GM12864 (cell line): ENCODE data around the gene KCTD15.

ENCODE experiments used
- DNase-seq: peaks from one replicate; pipeline ENCODE4 v3.0.0-alpha.2; 2011; ENCODE audit warnings: low read depth
- H3K4me3 ChIP-seq: 2 replicates; pipeline ENCODE4 v1.5.1; 2011; ENCODE audit warnings: mild to moderate bottlenecking, low read depth, low read length, control low read depth
- TF ChIP-seq, protein P1 (sequence below): IDR thresholded peaks from 2 replicates; pipeline ENCODE4 v1.5.1; 2011; ENCODE audit warnings: low read depth, mild to moderate bottlenecking, moderate library complexity, low read length, control low read depth, inconsistent platforms; ENCODE audit errors: missing control alignments

The KCTD15 gene

GRCh38 chr19:33864311-33864850 is 67.7 kb downstream of the KCTD15 start:
- TF ChIP-seq, protein P1, sequence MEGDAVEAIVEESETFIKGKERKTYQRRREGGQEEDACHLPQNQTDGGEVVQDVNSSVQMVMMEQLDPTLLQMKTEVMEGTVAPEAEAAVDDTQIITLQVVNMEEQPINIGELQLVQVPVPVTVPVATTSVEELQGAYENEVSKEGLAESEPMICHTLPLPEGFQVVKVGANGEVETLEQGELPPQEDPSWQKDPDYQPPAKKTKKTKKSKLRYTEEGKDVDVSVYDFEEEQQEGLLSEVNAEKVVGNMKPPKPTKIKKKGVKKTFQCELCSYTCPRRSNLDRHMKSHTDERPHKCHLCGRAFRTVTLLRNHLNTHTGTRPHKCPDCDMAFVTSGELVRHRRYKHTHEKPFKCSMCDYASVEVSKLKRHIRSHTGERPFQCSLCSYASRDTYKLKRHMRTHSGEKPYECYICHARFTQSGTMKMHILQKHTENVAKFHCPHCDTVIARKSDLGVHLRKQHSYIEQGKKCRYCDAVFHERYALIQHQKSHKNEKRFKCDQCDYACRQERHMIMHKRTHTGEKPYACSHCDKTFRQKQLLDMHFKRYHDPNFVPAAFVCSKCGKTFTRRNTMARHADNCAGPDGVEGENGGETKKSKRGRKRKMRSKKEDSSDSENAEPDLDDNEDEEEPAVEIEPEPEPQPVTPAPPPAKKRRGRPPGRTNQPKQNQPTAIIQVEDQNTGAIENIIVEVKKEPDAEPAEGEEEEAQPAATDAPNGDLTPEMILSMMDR: no peak
- H3K4me3 ChIP-seq: no peak overlapping the region
- DNase-seq: no peak

DNA sequence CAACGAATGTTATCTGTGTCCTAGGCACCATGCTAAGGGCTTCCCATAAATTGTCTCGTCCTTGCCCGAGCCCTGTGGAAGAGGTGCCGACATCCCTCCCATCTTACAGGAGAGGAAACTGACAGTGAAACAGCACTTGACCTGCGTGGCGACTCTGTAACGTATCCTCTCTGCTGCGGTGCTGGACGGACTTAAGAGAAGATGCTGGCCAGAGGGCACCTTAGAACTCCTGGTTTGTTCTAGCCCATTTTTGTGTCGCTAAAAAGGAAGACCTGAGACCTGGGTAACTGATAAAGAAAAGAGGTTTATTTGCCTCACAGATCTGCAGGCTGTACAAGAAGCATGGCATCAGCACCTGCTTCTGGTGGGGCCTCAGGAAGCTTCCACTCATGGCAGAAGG is 68.6 kb downstream of the KCTD15 start:
- no peak for DNase-seq
- no peak overlapping the region for H3K4me3 ChIP-seq
- TF ChIP-seq, protein P1: no peak
